Measurements from ENCODE around the gene SUN5. TPM values are rescaled to one million over a fixed set of nuclear protein-coding genes. Genes with fewer than 3 reads are reported as not detected.

SUN5 gene
- total RNA-seq, 1 experiment from 2014 or later, result not detected

GRCh38 chr20:33005132-33005566 is 916 bp upstream of the SUN5 start:
- ATAC-seq, result 0 out of 2 replicates have a peak, but pooled peaks have one; percentile 38
- POLR2A ChIA-PET (ENCODE audit: unreplicated experiment), result interaction anchor here (0.6 kb wide), 1 partner anchor 24 kb away, joined by 3 read pairs; no protein-coding TSS in a partner anchor
- intact Hi-C loops (cut with micrococcal nuclease), result loop anchor here (1.0 kb wide), 1 partner anchor 103 kb away; no protein-coding TSS in a partner anchor

GRCh38 chr20:33002087-33002808 is 2.0 kb downstream of the SUN5 start:
- ChIA-PET CTCF (no interaction called here), POLR2A (ENCODE audit: unreplicated experiment) (no interaction called here)
- no peaks in the 10 kb centered on the region for H3K9me2 ChIP-seq (replicated peaks; ENCODE audit: low read length)
- H4K20me1 ChIP-seq (ENCODE audit: low read length), result no peaks in the 10 kb centered on the region
- H3K27me3 ChIP-seq (ENCODE audit: low read length), result peaks cover under 1% of the 10 kb centered on the region; the same call in 1 of the 2 replicates
- no peaks in the 10 kb centered on the region for H3K36me3 ChIP-seq (ENCODE audit: low read depth, low read length)
- H2AFZ ChIP-seq (ENCODE audit: low read length), result no peak overlapping the region
- H3K79me2 ChIP-seq (ENCODE audit: low read length), result no peaks in the 10 kb centered on the region
- H3K4me3 ChIP-seq (ENCODE audit: low read length), result no peak overlapping the region
- no peak for DNase-seq
- H3K4me2 ChIP-seq (ENCODE audit: low read length), result no peak overlapping the region
- no peak overlapping the region for H3K9ac ChIP-seq (ENCODE audit: low read length)
- intact Hi-C loops (cut with micrococcal nuclease), result no loop called here
- TF ChIP-seq EZH2phosphoT487 (IDR thresholded peaks at IDR 0.05; ENCODE audit: borderline replicate concordance, low read length), result no peak
- no peak for TF ChIP-seq CTCF (conservative IDR thresholded peaks at IDR 0.05; ENCODE audit: low read depth, low read length)
- no peak for TF ChIP-seq EZH2 (IDR thresholded peaks at IDR 0.05; ENCODE audit: low read length, unreplicated experiment)
- no peak for ATAC-seq
- H3K9me3 ChIP-seq (ENCODE audit: low read length), result no peaks in the 10 kb centered on the region
- no peaks in the 10 kb centered on the region for H3K4me1 ChIP-seq (ENCODE audit: insufficient read depth, low read length)
- no TSS peak for BruUV-seq (replicated peaks)
- H3K27ac ChIP-seq (ENCODE audit: low read length), result no peak overlapping the region
- no peaks in the 10 kb centered on the region for H3F3A ChIP-seq (ENCODE audit: low read length, unreplicated experiment)

More at GRCh38 chr20:33005132-33005566, 916 bp upstream of the SUN5 start:
- no peaks in the 10 kb centered on the region for H3K9me3 ChIP-seq (ENCODE audit: low read length)
- no peaks in the 10 kb centered on the region for H4K20me1 ChIP-seq (ENCODE audit: low read length)
- H3K27ac ChIP-seq (ENCODE audit: low read length), result no peak overlapping the region
- peak; percentile 59 for DNase-seq
- H2AFZ ChIP-seq (ENCODE audit: low read length), result no peak overlapping the region
- no peak overlapping the region for H3K4me2 ChIP-seq (ENCODE audit: low read length)
- H3K9me2 ChIP-seq (replicated peaks; ENCODE audit: low read length), result no peaks in the 10 kb centered on the region
- CTCF ChIA-PET, result interaction anchor here (0.6 kb wide), 2 partner anchors 48 to 331 kb away, joined by 3 read pairs; partner anchors contain the start of gene C20orf203
- no peaks in the 10 kb centered on the region for H3K36me3 ChIP-seq (ENCODE audit: low read depth, low read length)
- no TSS peak for BruUV-seq (replicated peaks)
- no peak overlapping the region for H3K4me3 ChIP-seq (ENCODE audit: low read length)
- no peaks in the 10 kb centered on the region for H3K27me3 ChIP-seq (ENCODE audit: low read length)
- H3F3A ChIP-seq (ENCODE audit: low read length, unreplicated experiment), result no peaks in the 10 kb centered on the region
- H3K79me2 ChIP-seq (ENCODE audit: low read length), result no peaks in the 10 kb centered on the region
- H3K4me1 ChIP-seq (ENCODE audit: insufficient read depth, low read length), result no peaks in the 10 kb centered on the region
- TF ChIP-seq CTCF (conservative IDR thresholded peaks at IDR 0.05; ENCODE audit: low read depth, low read length) (peak; percentile 80), EZH2phosphoT487 (IDR thresholded peaks at IDR 0.05; ENCODE audit: borderline replicate concordance, low read length) (no peak)
- no peak overlapping the region for H3K9ac ChIP-seq (ENCODE audit: low read length)
